Hepatocyte (in vitro differentiated cells): ENCODE data around the gene UCK2. TPM values are rescaled to one million over a fixed set of nuclear protein-coding genes. Genes with fewer than 3 reads are reported as not detected.

ENCODE experiments used
- DNase-seq: peaks from one replicate; pipeline ENCODE4 v3.0.0-alpha.2; 2016; ENCODE audit warnings: low spot score
- H2AFZ ChIP-seq: fragments of 200-600 bp; sonication (generic); 2 replicates; pipeline ENCODE4 v1.6.0; 2016; ENCODE audit warnings: antibody characterized with exemption, mild to moderate bottlenecking
- H3K27ac ChIP-seq: fragments of 200-600 bp; sonication (generic); 2 replicates; pipeline ENCODE4 v1.5.1; 2016; ENCODE audit warnings: mild to moderate bottlenecking
- H3K27me3 ChIP-seq: fragments of 200-600 bp; sonication (generic); 2 replicates; pipeline ENCODE4 v1.6.1; 2016
- H3K36me3 ChIP-seq: fragments of 200-600 bp; sonication (generic); replicated peaks from 2 replicates; pipeline ENCODE4 v1.5.1; 2016; ENCODE audit warnings: low read depth; ENCODE audit not compliant: insufficient read depth
- H3K4me1 ChIP-seq: fragments of 200-600 bp; sonication (generic); 2 replicates; pipeline ENCODE4 v1.5.1; 2016; ENCODE audit warnings: mild to moderate bottlenecking, moderate library complexity; ENCODE audit not compliant: insufficient read depth
- H3K4me2 ChIP-seq: fragments of 200-600 bp; sonication (generic); 2 replicates; pipeline ENCODE4 v1.6.0; 2016
- H3K4me3 ChIP-seq: fragments of 200-600 bp; sonication (generic); 2 replicates; pipeline ENCODE4 v1.5.1; 2016; ENCODE audit warnings: mild to moderate bottlenecking
- H3K79me2 ChIP-seq: fragments of 200-600 bp; sonication (generic); 2 replicates; pipeline ENCODE4 v1.6.0; 2017; ENCODE audit warnings: mild to moderate bottlenecking
- H3K9me2 ChIP-seq: fragments of 200-600 bp; sonication (generic); replicated peaks from 2 replicates; pipeline ENCODE4 v1.6.0; 2017; ENCODE audit warnings: mild to moderate bottlenecking; ENCODE audit not compliant: insufficient read depth
- H3K9me3 ChIP-seq: fragments of 200-600 bp; sonication (generic); 2 replicates; pipeline ENCODE4 v1.5.1; 2016; ENCODE audit warnings: low read depth, mild to moderate bottlenecking
- H4K20me1 ChIP-seq: fragments of 200-600 bp; sonication (generic); 2 replicates; pipeline ENCODE4 v1.6.0; 2016; ENCODE audit warnings: mild to moderate bottlenecking; ENCODE audit not compliant: insufficient read depth, poor library complexity, severe bottlenecking
- CTCF ChIP-seq: fragments of 200-600 bp; sonication (generic); IDR thresholded peaks from 2 replicates; pipeline ENCODE4 v1.5.1; 2016; ENCODE audit warnings: antibody characterized with exemption, mild to moderate bottlenecking; ENCODE audit not compliant: poor library complexity
- EZH2 ChIP-seq: fragments of 200-600 bp; sonication (generic); IDR thresholded peaks from 2 replicates; pipeline ENCODE4 v1.6.1; 2016; ENCODE audit warnings: antibody characterized with exemption, mild to moderate bottlenecking, borderline replicate concordance
- EZH2phosphoT487 ChIP-seq: fragments of 200-600 bp; sonication (generic); IDR thresholded peaks from one replicate; pipeline ENCODE4 v1.6.1; 2018; ENCODE audit warnings: antibody characterized with exemption, mild to moderate bottlenecking, low read depth, moderate library complexity; ENCODE audit not compliant: unreplicated experiment, severe bottlenecking
- WGBS: methylation state at CpG from one replicate; pipeline ENCODE4 v1.1.6; 2016; ENCODE audit warnings: low lambda C conversion rate; ENCODE audit errors: missing lambda C conversion rate; 5-methylcytosine and 5-hydroxymethylcytosine counted together
- polyA plus RNA-seq: library from polyadenylated mRNA; unstranded; fragments of >200 nt; fragmentation: Nextera tagmentation; extraction: Ambion mirVana; gene quantifications from 2 replicates; pipeline ENCODE4 v1.2.1, GENCODE V29; 2016
- total RNA-seq: library from RNA; depleted of rRNA; stranded (reverse); fragments of >200 nt; gene quantifications from 2 replicates; pipeline ENCODE4 v1.2.3, GENCODE V29; 2014

UCK2 gene
- total and polyA plus RNA-seq, 2 experiments from 2014 or later = 20.9 to 22.2 TPM

DNA sequence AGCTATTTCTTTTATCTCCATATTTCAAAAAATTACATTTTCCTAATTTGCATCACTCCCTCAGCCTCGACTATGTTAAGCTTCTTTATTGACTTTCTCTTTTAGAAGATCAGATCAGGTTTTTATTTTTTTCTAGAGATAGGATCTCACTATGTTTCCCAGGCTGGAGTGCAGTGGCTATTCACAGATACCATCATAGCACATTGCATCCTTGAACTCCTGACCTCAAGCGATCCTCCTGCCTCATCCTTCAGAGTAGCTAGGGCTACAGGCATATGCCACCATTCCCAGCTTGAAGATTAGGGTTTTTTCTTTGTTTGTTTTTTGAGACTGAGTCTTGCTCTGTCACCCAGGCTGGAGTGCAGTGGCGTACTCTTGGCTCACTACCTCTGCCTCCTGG is 20.1 kb downstream of the UCK2 start:
- H4K20me1 ChIP-seq = peaks cover 3% of the 10 kb centered on the region

DNA sequence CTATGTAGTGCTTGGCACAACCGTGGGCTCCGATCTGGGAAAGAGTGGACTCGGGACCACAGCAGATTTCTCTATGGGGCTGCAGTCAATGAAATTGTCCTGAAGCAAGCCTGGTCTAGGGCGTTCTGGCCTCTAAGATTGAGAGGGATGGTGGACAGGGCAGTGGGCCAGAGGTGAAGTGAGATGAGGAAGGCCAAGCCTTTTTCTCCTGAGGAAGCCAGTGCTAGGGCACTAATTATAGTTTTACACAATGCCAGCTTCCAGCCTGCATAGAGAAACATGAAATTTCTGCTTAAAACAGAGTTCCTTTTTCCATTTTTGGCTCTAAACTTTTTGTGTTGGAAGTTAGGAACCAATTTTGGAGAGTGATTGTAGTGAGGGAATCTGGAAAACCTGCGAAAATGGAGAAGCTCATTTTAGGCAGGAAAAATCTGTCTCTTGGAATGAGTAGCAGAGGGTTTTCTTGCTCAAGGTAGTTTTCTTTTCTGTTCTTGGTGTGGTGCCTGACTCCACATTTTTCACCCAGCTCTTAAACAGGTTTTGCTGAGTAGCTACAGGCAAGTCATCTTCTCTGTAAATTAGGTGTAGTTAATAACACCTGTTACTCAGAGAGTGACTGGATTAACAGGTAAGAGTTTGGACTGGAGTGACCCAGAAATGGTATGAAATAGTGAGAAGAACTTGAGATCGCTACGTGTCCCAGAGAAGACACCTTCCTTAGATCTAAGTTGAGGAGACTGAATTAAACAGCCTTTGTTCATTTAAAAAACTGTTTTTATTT is 22.1 kb downstream of the UCK2 start:
- 96% methylated on average over 7 of the region's 7 CpGs for WGBS
- TF ChIP-seq EZH2 = no peak
- no peak for TF ChIP-seq CTCF
- no peak for TF ChIP-seq EZH2phosphoT487

More for the DNA sequence above, 20.1 kb downstream of the UCK2 start:
- Histone ChIP-seq H3K9me3 (no peaks in the 10 kb centered on the region), H3K27me3 (no peaks in the 10 kb centered on the region), H2AFZ (no peak overlapping the region), H3K4me2 (no peak overlapping the region), H3K79me2 (peaks cover 95% of the 10 kb centered on the region), H3K9me2 (no peaks in the 10 kb centered on the region), H3K27ac (no peak overlapping the region), H3K36me3 (no peaks in the 10 kb centered on the region), H3K4me1 (no peaks in the 10 kb centered on the region), H3K4me3 (no peak overlapping the region)
- 88% methylated on average over 3 of the region's 3 CpGs for WGBS
- TF ChIP-seq CTCF (no peak), EZH2 (no peak), EZH2phosphoT487 (no peak)
- no peak for DNase-seq

DNA sequence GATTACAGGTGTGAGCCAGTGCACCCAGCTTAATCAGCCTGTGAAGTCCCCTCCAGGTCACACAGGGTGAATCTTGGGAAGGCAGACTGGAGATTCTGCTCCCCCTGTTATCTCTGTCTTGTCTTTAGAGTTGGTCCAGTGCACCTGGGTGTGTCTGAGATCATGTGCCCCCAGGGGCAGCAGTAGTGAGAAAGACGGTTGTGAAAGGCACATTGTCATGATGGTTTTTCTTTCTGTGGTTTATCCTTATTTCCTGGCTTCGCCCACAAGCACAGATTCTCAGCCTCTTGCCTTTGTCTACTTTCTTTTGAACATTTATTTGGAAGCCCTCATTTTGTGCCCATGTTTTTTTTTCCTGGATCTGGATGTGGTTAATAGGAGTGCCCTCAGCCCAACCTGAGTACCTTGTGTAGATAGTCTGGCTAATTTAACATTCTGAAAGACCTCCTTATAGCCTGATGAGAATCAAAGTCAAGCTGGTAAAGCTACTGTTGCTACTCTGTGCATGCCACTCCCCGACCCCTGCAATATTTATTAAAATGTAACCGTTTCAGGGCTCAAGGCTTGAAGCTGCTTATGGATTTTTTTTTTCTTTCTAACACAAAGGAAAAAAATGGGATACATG is 23.7 kb downstream of the UCK2 start:
- no peaks in the 10 kb centered on the region for H3K27me3 ChIP-seq
- no peaks in the 10 kb centered on the region for H3K4me1 ChIP-seq
- WGBS = 79% methylated on average over 4 of the region's 4 CpGs
- no peaks in the 10 kb centered on the region for H3K9me3 ChIP-seq
- H3K79me2 ChIP-seq = peaks cover 85% of the 10 kb centered on the region
- no peaks in the 10 kb centered on the region for H3K36me3 ChIP-seq
- H4K20me1 ChIP-seq = no peaks in the 10 kb centered on the region
- no peak overlapping the region for H3K4me3 ChIP-seq
- H3K9me2 ChIP-seq = no peaks in the 10 kb centered on the region
- no peak for DNase-seq
- H3K27ac ChIP-seq = no peak overlapping the region
- no peak overlapping the region for H2AFZ ChIP-seq
- no peak overlapping the region for H3K4me2 ChIP-seq
- TF ChIP-seq CTCF = no peak
- TF ChIP-seq EZH2phosphoT487 = no peak
- TF ChIP-seq EZH2 = no peak

More for the DNA sequence above, 22.1 kb downstream of the UCK2 start:
- H3K4me2 ChIP-seq = no peak overlapping the region
- H3K27ac ChIP-seq = no peak overlapping the region
- H3K4me1 ChIP-seq = no peaks in the 10 kb centered on the region
- no peaks in the 10 kb centered on the region for H3K27me3 ChIP-seq
- H4K20me1 ChIP-seq = peaks cover 3% of the 10 kb centered on the region
- no peaks in the 10 kb centered on the region for H3K36me3 ChIP-seq
- H2AFZ ChIP-seq = no peak overlapping the region
- H3K9me3 ChIP-seq = no peaks in the 10 kb centered on the region
- no peak overlapping the region for H3K4me3 ChIP-seq
- H3K9me2 ChIP-seq = no peaks in the 10 kb centered on the region
- DNase-seq = no peak
- H3K79me2 ChIP-seq = peaks cover 85% of the 10 kb centered on the region
